Sigmoid colon (tissue), 7 donors: ENCODE data around the gene ALKBH1. TPM values are rescaled to one million over a fixed set of nuclear protein-coding genes. Genes with fewer than 3 reads are reported as not detected.

Experiments
- DNase-seq: peaks from one replicate; pipeline ENCODE4 v3.0.0-alpha.2; 2019
- H3K27ac ChIP-seq, 4 donors: fragments of 200-600 bp; sonication (generic); one replicate each; pipeline ENCODE4 v1.5.1; 2016 to 2019; ENCODE audit warnings: mild to moderate bottlenecking in 1 of 4
- H3K27me3 ChIP-seq, 3 donors: fragments of 200-600 bp; sonication (generic); one replicate each; pipeline ENCODE4 v1.5.1; 2019; ENCODE audit warnings: mild to moderate bottlenecking in 1 of 3
- H3K36me3 ChIP-seq, 4 donors: fragments of 200-600 bp; sonication (generic); one replicate each; pipeline ENCODE4 v1.5.1; 2016 to 2019
- H3K4me1 ChIP-seq, 4 donors: fragments of 200-600 bp; sonication (generic); one replicate each; pipeline ENCODE4 v1.5.1; 2017 to 2019
- H3K4me3 ChIP-seq, 4 donors: fragments of 200-600 bp; sonication (generic); one replicate each; pipeline ENCODE4 v1.5.1; 2017 to 2019; ENCODE audit warnings: mild to moderate bottlenecking in 2 of 4, moderate library complexity in 1 of 4
- H3K9me3 ChIP-seq, 4 donors: fragments of 200-600 bp in 3 of 4; sonication (generic) in 3 of 4; one replicate each; pipeline versions ENCODE4 v1.5.1 to v1.6.1; 2013 to 2019
- CTCF ChIP-seq, 4 experiments: fragments of 450-650 bp in 3 of 4; fragments of 200-600 bp in 1 of 4; IDR thresholded peaks; one replicate each; pipeline ENCODE4 v1.5.1; 2016 to 2019; ENCODE audit warnings: antibody characterized with exemption in 4 of 4, mild to moderate bottlenecking in 3 of 4, moderate library complexity in 2 of 4
- EP300 ChIP-seq, 4 donors: sonication (generic); formaldehyde crosslinking; IDR thresholded peaks; one replicate each; pipeline ENCODE4 v1.6.1; 2017; ENCODE audit warnings: antibody characterized with exemption in 4 of 4
- POLR2A ChIP-seq, 2 donors: fragments of 450-650 bp; IDR thresholded peaks; one replicate each; pipeline ENCODE4 v1.6.1; 2016; ENCODE audit warnings: antibody characterized with exemption in 2 of 2, mild to moderate bottlenecking in 2 of 2, moderate library complexity in 2 of 2
- POLR2AphosphoS5 ChIP-seq, 4 donors: sonication (generic); formaldehyde crosslinking; IDR thresholded peaks; one replicate each; pipeline ENCODE4 v1.6.1; 2017; ENCODE audit warnings: antibody characterized with exemption in 4 of 4
- WGBS, 2 donors: extraction: QIAGEN DNeasy Blood & Tissue Kit; methylation state at CpG; one replicate each; pipeline ENCODE4 v1.1.7; 2013; 5-methylcytosine and 5-hydroxymethylcytosine counted together
- intact Hi-C: fragments of 100-400 bp; cut with DNase I; formaldehyde crosslinking; loops from one replicate; pipeline ENCODE4 v1.15.1; 2023
- polyA plus RNA-seq, 3 donors: library from polyadenylated mRNA; stranded (reverse); fragments of 200-250 nt; gene quantifications; one replicate each; pipeline ENCODE4 v1.2.3, GENCODE V29; 2013
- total RNA-seq, 4 donors: library from RNA; depleted of rRNA; stranded (reverse); fragments of >200 nt; gene quantifications; one replicate each; pipeline ENCODE4 v1.1.0, GENCODE V29; 2016
- donor health status: healthy with polysubstance abuse.
- donor health status: Bipolar disorder and iron deficiency.
- donor health status: healthy.

Gene ALKBH1
- total and polyA plus RNA-seq, 7 donors = 5.4 to 14.6 (median 10.2) TPM

- Histone ChIP-seq H3K4me3 (no peak overlapping the region), H3K9me3 (no peaks in the 10 kb centered on the region), H3K36me3 (peaks cover 0 to 55% (median 2%) of the 10 kb centered on the region in 4 donors), H3K27ac (peak overlapping the region; percentile 28 to 62 (median 52)), H3K4me1 (peaks cover 0 to 20% (median 17%) of the 10 kb centered on the region in 4 donors), H3K27me3 (no peaks in the 10 kb centered on the region)
- no peak for TF ChIP-seq POLR2A (IDR thresholded peaks at IDR 0.05)
- TF ChIP-seq POLR2AphosphoS5 (IDR thresholded peaks at IDR 0.05) = peak in 1 of 4 donors; percentile 6
- DNase-seq = no peak
- intact Hi-C loops = no loop called here
- 0 to 38% methylated on average over 1 of the region's 1 CpG for WGBS, 2 donors
These were observed 25.7 kb downstream of the ALKBH1 start for GRCh38 chr14:77682158-77682553.

- Histone ChIP-seq H3K9me3 (no peaks in the 10 kb centered on the region), H3K4me1 (peaks cover 0 to 20% (median 17%) of the 10 kb centered on the region in 4 donors), H3K36me3 (peaks cover 0 to 55% (median 2%) of the 10 kb centered on the region in 4 donors), H3K4me3 (no peak overlapping the region), H3K27ac (peak overlapping the region; percentile 28 to 62 (median 52)), H3K27me3 (no peaks in the 10 kb centered on the region)
- no peak for DNase-seq
- intact Hi-C loops = no loop called here
- WGBS, 2 donors = 25 to 64% methylated on average over 7 of the region's 7 CpGs
- TF ChIP-seq POLR2A (IDR thresholded peaks at IDR 0.05) (no peak), POLR2AphosphoS5 (IDR thresholded peaks at IDR 0.05) (peak in 3 of 4 donors; percentile 42 to 66 (median 66)), EP300 (IDR thresholded peaks at IDR 0.05) (no peak), CTCF (IDR thresholded peaks at IDR 0.05) (no peak)
These were observed 26.3 kb downstream of the ALKBH1 start for GRCh38 chr14:77681196-77682157.

- Histone ChIP-seq H3K27me3 (no peaks in the 10 kb centered on the region), H3K9me3 (no peaks in the 10 kb centered on the region), H3K4me1 (no peaks in the 10 kb centered on the region), H3K36me3 (peaks cover 5 to 60% (median 26%) of the 10 kb centered on the region in 4 donors), H3K27ac (no peak overlapping the region), H3K4me3 (no peak overlapping the region)
- no peak for DNase-seq
- intact Hi-C loops = no loop called here
- TF ChIP-seq POLR2AphosphoS5 (IDR thresholded peaks at IDR 0.05) = no peak
- TF ChIP-seq CTCF (IDR thresholded peaks at IDR 0.05) = no peak
- no peak for TF ChIP-seq POLR2A (IDR thresholded peaks at IDR 0.05)
- no peak for TF ChIP-seq EP300 (IDR thresholded peaks at IDR 0.05)
- 20 to 73% methylated on average over 8 of the region's 8 CpGs for WGBS, 2 donors
These were observed 32.9 kb downstream of the ALKBH1 start for GRCh38 chr14:77674931-77675330.

GRCh38 chr14:77673193-77673592, 34.6 kb downstream of the ALKBH1 start:
- no peak for TF ChIP-seq CTCF (IDR thresholded peaks at IDR 0.05)
- no peak for TF ChIP-seq EP300 (IDR thresholded peaks at IDR 0.05)
- no peak for TF ChIP-seq POLR2A (IDR thresholded peaks at IDR 0.05)
- TF ChIP-seq POLR2AphosphoS5 (IDR thresholded peaks at IDR 0.05) = no peak
- peaks cover 5 to 42% (median 26%) of the 10 kb centered on the region in 4 donors for H3K36me3 ChIP-seq
- H3K9me3 ChIP-seq = no peaks in the 10 kb centered on the region
- no peak overlapping the region for H3K27ac ChIP-seq
- H3K4me1 ChIP-seq = no peaks in the 10 kb centered on the region
- H3K4me3 ChIP-seq = no peak overlapping the region
- no peak for DNase-seq
- intact Hi-C loops = no loop called here
- no peaks in the 10 kb centered on the region for H3K27me3 ChIP-seq

GRCh38 chr14:77667331-77667730, 40.5 kb downstream of the ALKBH1 start:
- H3K27ac ChIP-seq = peak overlapping the region in 1 of 4 donors; percentile 13
- no peaks in the 10 kb centered on the region for H3K4me1 ChIP-seq
- no peaks in the 10 kb centered on the region for H3K27me3 ChIP-seq
- no peaks in the 10 kb centered on the region for H3K9me3 ChIP-seq
- peaks cover 0 to 5% (median 0%) of the 10 kb centered on the region in 4 donors for H3K36me3 ChIP-seq
- DNase-seq = no peak
- TF ChIP-seq CTCF (IDR thresholded peaks at IDR 0.05) (no peak), POLR2A (IDR thresholded peaks at IDR 0.05) (no peak), EP300 (IDR thresholded peaks at IDR 0.05) (no peak), POLR2AphosphoS5 (IDR thresholded peaks at IDR 0.05) (no peak)
- no peak overlapping the region for H3K4me3 ChIP-seq
- intact Hi-C loops = no loop called here
